Fibroblast of skin of back (primary cell): ENCODE results near the gene BRD4.
A peak's percentile ranks its signal among the peaks of the same experiment; 100 is the strongest.

Experiments
- DNase-seq: peaks from one replicate; pipeline ENCODE4 v3.0.0-alpha.2; 2013

The BRD4 gene

GRCh38 chr19:15313649-15314279 is 18.6 kb downstream of the BRD4 start:
- DNase-seq: no peak

GRCh38 chr19:15307169-15307568 is 25.2 kb downstream of the BRD4 start:
- no peak for DNase-seq

GRCh38 chr19:15305582-15306334 is 26.6 kb downstream of the BRD4 start:
- DNase-seq: no peak

- no peak for DNase-seq
Measured at GRCh38 chr19:15304140-15304705, 28.1 kb downstream of the BRD4 start.

- peak; percentile 46 for DNase-seq
Measured at GRCh38 chr19:15303105-15303780, 29.1 kb downstream of the BRD4 start.

GRCh38 chr19:15300533-15301197 is 31.7 kb downstream of the BRD4 start:
- peak; percentile 91 for DNase-seq

- peak; percentile 93 for DNase-seq
Measured at GRCh38 chr19:15299568-15300409, 32.5 kb downstream of the BRD4 start.

- peak; percentile 46 for DNase-seq
Measured at GRCh38 chr19:15298847-15299567, 33.3 kb downstream of the BRD4 start.

- peak; percentile 60 for DNase-seq
Measured at GRCh38 chr19:15297416-15298224, 34.7 kb downstream of the BRD4 start.

- DNase-seq: no peak
Measured at GRCh38 chr19:15296841-15297415, 35.4 kb downstream of the BRD4 start.

GRCh38 chr19:15296353-15296752 is 36.0 kb downstream of the BRD4 start:
- DNase-seq: no peak

- no peak for DNase-seq
Measured at GRCh38 chr19:15294561-15294990, 37.8 kb downstream of the BRD4 start.

GRCh38 chr19:15293781-15294491 is 38.4 kb downstream of the BRD4 start:
- DNase-seq: peak; percentile 39

GRCh38 chr19:15292847-15293582 is 39.3 kb downstream of the BRD4 start:
- DNase-seq: no peak

GRCh38 chr19:15292140-15292539 is 40.2 kb downstream of the BRD4 start:
- DNase-seq: no peak

GRCh38 chr19:15291548-15292021 is 40.8 kb downstream of the BRD4 start:
- peak; percentile 46 for DNase-seq

GRCh38 chr19:15291089-15291488 is 41.2 kb downstream of the BRD4 start:
- peak; percentile 74 for DNase-seq

- DNase-seq: no peak
Measured at GRCh38 chr19:15290166-15290565, 42.2 kb downstream of the BRD4 start.
